H1 (cell line): ENCODE results near the gene TTC24. TPM values are rescaled to one million over a fixed set of nuclear protein-coding genes. Genes with fewer than 3 reads are reported as not detected.
A peak's percentile ranks its signal among the peaks of the same experiment; 100 is the strongest.

Experiments used
- CTCF ChIA-PET: fragments of 300-600 bp; sonication (Branson Sonifier 250); formaldehyde crosslinking; loops from one replicate; lab custom pipeline; 2021; ENCODE audit not compliant: partially characterized antibody; lab: Charles Lee
- POLR2A ChIA-PET: fragments of 300-600 bp; sonication (Branson Sonifier 250); formaldehyde crosslinking; loops from one replicate; lab custom pipeline; 2021; ENCODE audit warnings: inconsistent platforms; ENCODE audit not compliant: partially characterized antibody; lab: Charles Lee
- DNase-seq, 2 experiments: peaks; one replicate each; pipeline versions ENCODE4 v3.0.0 to v3.0.0-alpha.2; 2010 to 2022; ENCODE audit warnings: low spot score in 2 of 2, low read depth in 1 of 2, mixed read lengths in 1 of 2
- FAIRE-seq: peaks from 2 replicates; lab custom pipeline; 2011; peaks lifted over from hg19 to GRCh38; lab: Jason Lieb, UNC
- H2AFZ ChIP-seq: 2 replicates; pipeline ENCODE4 v1.8.1; 2012; ENCODE audit warnings: low read length, inconsistent platforms
- H2AK5ac ChIP-seq: 2 replicates; pipeline ENCODE4 v1.6.1; 2013; ENCODE audit warnings: low read depth, low read length
- H2BK120ac ChIP-seq: replicated peaks from 2 replicates; pipeline ENCODE3; 2013; ENCODE audit warnings: low read depth, low read length, inconsistent platforms
- H2BK12ac ChIP-seq: 2 replicates; pipeline ENCODE4 v1.6.1; 2013; ENCODE audit warnings: low read depth, low read length
- H2BK15ac ChIP-seq: 2 replicates; pipeline ENCODE4 v1.6.1; 2013; ENCODE audit warnings: low read length
- H2BK20ac ChIP-seq: 2 replicates; pipeline ENCODE4 v1.6.1; 2013; ENCODE audit warnings: low read length
- H2BK5ac ChIP-seq: 2 replicates; pipeline ENCODE4 v1.6.1; 2013; ENCODE audit warnings: low read depth, low read length
- H3K14ac ChIP-seq: 2 replicates; pipeline ENCODE4 v1.6.1; 2013; ENCODE audit warnings: inconsistent platforms; ENCODE audit not compliant: insufficient read length
- H3K18ac ChIP-seq: 2 replicates; pipeline ENCODE4 v1.6.1; 2013; ENCODE audit warnings: low read length; ENCODE audit errors: extremely low read depth
- H3K23ac ChIP-seq: 2 replicates; pipeline ENCODE4 v1.6.1; 2013; ENCODE audit warnings: inconsistent platforms; ENCODE audit not compliant: insufficient read length
- H3K23me2 ChIP-seq: 2 replicates; pipeline ENCODE4 v1.6.1; 2013; ENCODE audit warnings: low read depth, low read length
- H3K27ac ChIP-seq: 2 replicates; pipeline ENCODE4 v1.6.1; 2011; ENCODE audit warnings: low read depth, low read length, inconsistent platforms
- H3K27me3 ChIP-seq, 4 experiments: replicated peaks in 1 of 4; 1 replicate in 1 of 4; 2 replicates in 3 of 4; pipeline versions ENCODE4 v1.6.1 to v1.8.1; 2011 to 2013; ENCODE audit warnings: low read length in 3 of 4, mild to moderate bottlenecking in 3 of 4, inconsistent platforms in 2 of 4, mixed read lengths in 2 of 4, moderate library complexity in 1 of 4; ENCODE audit not compliant: control insufficient read depth in 3 of 4, insufficient read depth in 3 of 4; ENCODE audit errors: extremely low read depth in 1 of 4
- H3K36me3 ChIP-seq, 4 experiments: 2 replicates each; pipeline versions ENCODE4 v1.6.1 to v1.8.1; 2011 to 2013; ENCODE audit warnings: mild to moderate bottlenecking in 4 of 4, low read length in 3 of 4, moderate library complexity in 2 of 4, control low read depth in 1 of 4, inconsistent platforms in 1 of 4; ENCODE audit not compliant: insufficient read depth in 4 of 4, control insufficient read depth in 2 of 4
- H3K4ac ChIP-seq: replicated peaks from 2 replicates; pipeline ENCODE3; 2013; ENCODE audit warnings: low read length, low read depth, mixed read lengths, inconsistent platforms; ENCODE audit not compliant: insufficient read length
- H3K4me1 ChIP-seq, 4 experiments: replicated peaks in 1 of 4; 1 replicate in 1 of 4; 2 replicates in 3 of 4; pipeline versions ENCODE4 v1.6.1 to v1.8.1; 2011 to 2013; ENCODE audit warnings: low read length in 3 of 4, inconsistent platforms in 2 of 4, mixed read lengths in 1 of 4; ENCODE audit not compliant: insufficient read depth in 4 of 4, control insufficient read depth in 3 of 4
- H3K4me2 ChIP-seq, 2 experiments: 2 replicates each; pipeline versions ENCODE4 v1.6.1 to v1.8.1; 2011 to 2013; ENCODE audit warnings: low read depth in 2 of 2, low read length in 2 of 2, control low read depth in 1 of 2, inconsistent platforms in 1 of 2, mild to moderate bottlenecking in 1 of 2; ENCODE audit not compliant: insufficient read depth in 1 of 2
- H3K4me3 ChIP-seq, 4 experiments: fragments of 200-600, 300-600 bp in 1 of 4; sonication (generic), shearing (Covaris generic), sonication (Bioruptor Twin) in 1 of 4; 2 replicates each; pipeline versions ENCODE4 v1.5.1 to v1.8.1; 2011 to 2016; ENCODE audit warnings: low read length in 4 of 4, low read depth in 3 of 4, control low read depth in 2 of 4, inconsistent platforms in 2 of 4, mild to moderate bottlenecking in 2 of 4, mixed read lengths in 1 of 4, moderate library complexity in 1 of 4; ENCODE audit not compliant: insufficient read depth in 2 of 4; ENCODE audit errors: extremely low read depth in 1 of 4
- H3K56ac ChIP-seq: replicated peaks from 2 replicates; pipeline ENCODE3; 2013; ENCODE audit warnings: low read depth, mild to moderate bottlenecking, mixed read lengths, low read length, inconsistent platforms; ENCODE audit not compliant: insufficient read length
- H3K79me1 ChIP-seq: 2 replicates; pipeline ENCODE4 v1.6.1; 2013; ENCODE audit warnings: low read depth, low read length, control low read depth
- H3K79me2 ChIP-seq, 2 experiments: 2 replicates each; pipeline versions ENCODE4 v1.6.1 to v1.8.1; 2012 to 2013; ENCODE audit warnings: low read length in 2 of 2, mild to moderate bottlenecking in 2 of 2, inconsistent platforms in 1 of 2; ENCODE audit not compliant: insufficient read depth in 2 of 2, control insufficient read depth in 1 of 2
- H3K9ac ChIP-seq, 4 experiments: replicated peaks in 1 of 4; 1 replicate in 1 of 4; 2 replicates in 3 of 4; pipeline versions ENCODE4 v1.6.1 to v1.8.1; 2011 to 2013; ENCODE audit warnings: low read depth in 3 of 4, low read length in 3 of 4, control low read depth in 2 of 4, mild to moderate bottlenecking in 2 of 4, moderate library complexity in 2 of 4, inconsistent platforms in 1 of 4; ENCODE audit errors: extremely low read depth in 1 of 4
- H3K9me3 ChIP-seq, 2 experiments: 2 replicates each; pipeline versions ENCODE4 v1.6.1 to v1.8.1; 2012 to 2013; ENCODE audit warnings: mild to moderate bottlenecking in 2 of 2, moderate library complexity in 2 of 2, control low read depth in 1 of 2, inconsistent platforms in 1 of 2, low read depth in 1 of 2, low read length in 1 of 2, mixed read lengths in 1 of 2; ENCODE audit not compliant: insufficient read depth in 2 of 2
- H4K20me1 ChIP-seq, 2 experiments: replicated peaks in 1 of 2; 2 replicates each; pipeline versions ENCODE3 to v1.8.1; 2011 to 2013; ENCODE audit warnings: inconsistent platforms in 2 of 2, low read length in 2 of 2, mild to moderate bottlenecking in 1 of 2; ENCODE audit not compliant: insufficient read depth in 2 of 2, control insufficient read depth in 1 of 2
- H4K5ac ChIP-seq: 2 replicates; pipeline ENCODE4 v1.6.1; 2013; ENCODE audit warnings: low read length, low read depth, mixed read lengths, inconsistent platforms; ENCODE audit not compliant: insufficient read length
- H4K8ac ChIP-seq: 2 replicates; pipeline ENCODE4 v1.8.0; 2013; ENCODE audit warnings: mild to moderate bottlenecking, moderate library complexity, low read length, inconsistent platforms; ENCODE audit not compliant: insufficient read depth; ENCODE audit errors: extremely low read depth
- H4K91ac ChIP-seq: replicated peaks from 2 replicates; pipeline ENCODE3; 2013; ENCODE audit warnings: low read length, mixed read lengths, inconsistent platforms; ENCODE audit not compliant: insufficient read length
- CHD2 ChIP-seq: IDR thresholded peaks from 2 replicates; pipeline ENCODE4 v1.6.1; 2012; ENCODE audit warnings: low read length, improper control_type of control experiment
- EZH2 ChIP-seq: fragments of 200-600 bp; sonication (generic); IDR thresholded peaks from 2 replicates; pipeline ENCODE4 v1.7.1; 2012; ENCODE audit warnings: low read depth, mild to moderate bottlenecking, moderate library complexity, low read length, inconsistent platforms; ENCODE audit not compliant: severe bottlenecking
- GABPA ChIP-seq: IDR thresholded peaks from 2 replicates; pipeline ENCODE4 v1.6.1; 2011; ENCODE audit warnings: mild to moderate bottlenecking, low read length, moderate library complexity, borderline replicate concordance; ENCODE audit not compliant: insufficient read depth
- GTF2F1 ChIP-seq: IDR thresholded peaks from 2 replicates; pipeline ENCODE4 v1.6.1; 2012; ENCODE audit warnings: low read depth, low read length, improper control_type of control experiment, borderline replicate concordance
- POU5F1 ChIP-seq: IDR thresholded peaks from 2 replicates; pipeline ENCODE4 v1.6.1; 2011; ENCODE audit warnings: low read depth, mild to moderate bottlenecking, low read length, moderate library complexity
- RXRA ChIP-seq: IDR thresholded peaks from 2 replicates; pipeline ENCODE4 v1.6.1; 2011; ENCODE audit warnings: low read depth, mild to moderate bottlenecking, low read length, moderate library complexity; ENCODE audit not compliant: insufficient read depth
- SIN3A ChIP-seq, 2 experiments: IDR thresholded peaks in 1 of 2; conservative IDR thresholded peaks in 1 of 2; 2 replicates each; pipeline ENCODE4 v1.6.1; 2011 to 2012; ENCODE audit warnings: low read length in 2 of 2, improper control_type of control experiment in 1 of 2, low read depth in 1 of 2, mild to moderate bottlenecking in 1 of 2
- SIRT6 ChIP-seq: IDR thresholded peaks from one replicate; pipeline ENCODE4 v1.7.1; 2012; ENCODE audit warnings: low read length, inconsistent platforms
- SIX5 ChIP-seq: IDR thresholded peaks from 2 replicates; pipeline ENCODE4 v1.6.1; 2011; ENCODE audit warnings: mild to moderate bottlenecking, low read depth, low read length
- SP1 ChIP-seq: IDR thresholded peaks from 2 replicates; pipeline ENCODE4 v1.6.1; 2011; ENCODE audit warnings: low read depth, low read length
- SP2 ChIP-seq: IDR thresholded peaks from 2 replicates; pipeline ENCODE4 v1.6.1; 2012; ENCODE audit warnings: mild to moderate bottlenecking, low read length, inconsistent platforms
- WGBS, 2 experiments: shearing (Covaris generic) in 1 of 2; methylation state at CpG; one replicate each; pipeline versions ENCODE4 v1.1.6 to v1.1.7; 2013 to 2015; ENCODE audit warnings: low lambda C conversion rate in 2 of 2, mixed read lengths in 2 of 2, inconsistent platforms in 1 of 2, low coverage in 1 of 2, missing lambda C conversion rate in 1 of 2; ENCODE audit not compliant: insufficient replicate concordance in 2 of 2, insufficient coverage in 1 of 2, insufficient read length in 1 of 2; ENCODE audit errors: extremely low coverage in 1 of 2, missing lambda C conversion rate in 1 of 2; 5-methylcytosine and 5-hydroxymethylcytosine counted together
- polyA plus RNA-seq, 7 experiments: library from polyadenylated mRNA; depleted of rRNA in 3 of 7; stranded (reverse) in 5 of 7; unstranded in 2 of 7; fragments of >200 nt in 5 of 7; fragments of 200-250 nt in 2 of 7; gene quantifications; 1 replicate in 5 of 7; 2 replicates in 1 of 7; 4 replicates in 1 of 7; pipeline versions ENCODE4 v1.2.1 to v1.2.3, GENCODE V29; 2011 to 2013; ENCODE audit warnings: missing spikeins in 2 of 7, mixed read lengths in 2 of 7
- total RNA-seq: library from RNA; stranded (reverse); fragmentation: NEBNext Ultra II Directional; extraction: Animal tissue kit (Norgen Biotek cat#: 25700); gene quantifications from 2 replicates; pipeline ENCODE4 v1.2.1, GENCODE V29; 2021

TTC24 gene
- total and polyA plus RNA-seq, 2 of the 8 experiments (the other 6 are each of a cell fraction or from before 2014, with no cell fraction given), result 0.08 TPM; not detected in 1

DNA sequence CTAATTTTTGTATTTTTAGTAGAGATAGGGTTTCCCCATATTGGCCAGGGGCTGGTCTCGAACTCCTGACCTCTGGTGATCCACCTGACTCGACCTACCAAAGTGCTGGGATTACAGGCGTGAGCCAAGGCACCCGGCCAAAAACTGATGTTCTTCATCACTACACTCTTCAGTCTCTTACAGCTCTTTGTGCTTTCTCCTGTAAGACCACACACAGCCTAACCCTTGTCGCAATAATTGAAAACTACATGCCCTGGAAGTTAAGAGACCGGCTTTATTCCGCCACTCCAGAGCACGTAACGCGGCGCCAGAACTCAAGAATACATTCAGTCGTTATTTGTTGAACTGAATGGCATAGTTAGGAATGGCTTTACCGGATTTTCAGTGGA lies 21.2 kb downstream of the TTC24 start:
- no peak overlapping the region for H2BK15ac ChIP-seq
- TF ChIP-seq GABPA, result no peak
- TF ChIP-seq POU5F1, result no peak
- no peak for TF ChIP-seq SP2
- TF ChIP-seq SIN3A (conservative IDR thresholded peaks at IDR 0.05 in 1 of 2, IDR thresholded peaks at IDR 0.05 in 1 of 2; ENCODE audit: low read depth in 1 of 2, low read length in 2 of 2), result no peak
- no peak for TF ChIP-seq CHD2
- no peak for TF ChIP-seq SIRT6
- no peak for TF ChIP-seq SIX5
- no peak for TF ChIP-seq GTF2F1
- TF ChIP-seq EZH2, result no peak
- TF ChIP-seq SP1, result no peak
- no peak for TF ChIP-seq RXRA
- peaks cover 3 to 19% of the 10 kb centered on the region in 2 experiments for H3K79me2 ChIP-seq
- POLR2A ChIA-PET, result interaction anchor here (0.7 to 6.6 kb wide), 8 partner anchors 8 to 128 kb away, joined by 3 to 66 read pairs (median 3); partner anchors contain the start of genes IQGAP3, ISG20L2 and NAXE
- H3K36me3 ChIP-seq, result peaks cover 13 to 31% (median 29%) of the 10 kb centered on the region in 4 experiments
- peak overlapping the region; percentile 40 to 91 (median 84) for H3K9ac ChIP-seq
- no peak overlapping the region for H3K4ac ChIP-seq
- CTCF ChIA-PET, result interaction anchor here (0.8 to 3.2 kb wide), 6 partner anchors 8 to 116 kb away, joined by 3 to 12 read pairs (median 4); partner anchors contain the start of gene HAPLN2
- peak overlapping the region; percentile 86 to 97 (median 91) for H3K4me3 ChIP-seq
- peak overlapping the region; percentile 55 to 73 for H3K4me2 ChIP-seq
- no peak overlapping the region for H3K56ac ChIP-seq
- peak overlapping the region; percentile 66; the same call in 1 of the 2 replicates for H2BK5ac ChIP-seq
- H3K14ac ChIP-seq, result no peak overlapping the region
- H3K79me1 ChIP-seq, result peaks cover 2% of the 10 kb centered on the region; the same call in 1 of the 2 replicates
- H4K20me1 ChIP-seq, result peaks cover 0 to 1% of the 10 kb centered on the region in 2 experiments
- H2AK5ac ChIP-seq, result peak overlapping the region; percentile 71; the same call in 1 of the 2 replicates
- no peak overlapping the region for H4K91ac ChIP-seq
- H2BK120ac ChIP-seq, result no peak overlapping the region
- no peaks in the 10 kb centered on the region for H3K27me3 ChIP-seq
- DNase-seq (no peak), FAIRE-seq (no peak)
- peak overlapping the region; percentile 73 for H3K27ac ChIP-seq
- H2BK12ac ChIP-seq, result 0 out of 2 replicates have a peak overlapping the region, but pooled peaks have one; percentile 17
- no peaks in the 10 kb centered on the region for H3K9me3 ChIP-seq
- H2AFZ ChIP-seq, result peak overlapping the region; percentile 37; the same call in 1 of the 2 replicates
- no peak overlapping the region for H4K5ac ChIP-seq
- no peak overlapping the region for H2BK20ac ChIP-seq
- no peak overlapping the region for H3K23ac ChIP-seq
- peak overlapping the region; percentile 85; the same call in 1 of the 2 replicates for H3K18ac ChIP-seq
- H3K23me2 ChIP-seq, result peaks cover 5% of the 10 kb centered on the region; the same call in 1 of the 2 replicates
- H3K4me1 ChIP-seq, result peaks cover 0 to 8% (median 3%) of the 10 kb centered on the region in 4 experiments; a peak in 5 of 7 replicates
- WGBS, 2 experiments, result 11% methylated on average over 13 of the region's 13 CpGs; no CpG with 5 or more reads in 1 of the 2 experiments
- peak overlapping the region; percentile 26; the same call in 1 of the 2 replicates for H4K8ac ChIP-seq
